ENCODE data around the gene TBL2. TPM values are rescaled to one million over a fixed set of nuclear protein-coding genes. Genes with fewer than 3 reads are reported as not detected.

Gene TBL2
- total RNA-seq, 4 donors from 2014 or later: 50.4 to 89.9 (median 73.3) TPM

- H3K27me3 ChIP-seq: no peaks in the 10 kb centered on the region
- intact Hi-C loops (cut with DNase I): no loop called here
- peak; percentile 99 for DNase-seq
- TF ChIP-seq POLR2A (IDR thresholded peaks at IDR 0.05) (peak in 1 of 2 donors; percentile 84), CTCF (IDR thresholded peaks at IDR 0.05) (peak in 3 of 6 experiments; percentile 12 to 19 (median 13))
- WGBS, 2 donors: 0 to 1% methylated on average over 27 to 59 of the region's 71 CpGs
- H3K9me3 ChIP-seq: no peaks in the 10 kb centered on the region
- peaks cover 29 to 30% of the 10 kb centered on the region in 2 donors for H3K4me1 ChIP-seq
- H3K36me3 ChIP-seq: no peaks in the 10 kb centered on the region
- H3K27ac ChIP-seq: peak within 1 kb of the TSS; percentile 85 to 96 (median 92)
- H3K4me3 ChIP-seq (replicated peaks in 1 of 3): peak within 1 kb of the TSS; percentile 48 to 91 (median 84)
Observed at GRCh38 chr7:73522105-73522872, 56.1 kb downstream of the TBL2 start, which contains the start of gene BAZ1B. BAZ1B (minus strand) TSS chr7:73522293; CDS start chr7:73521933, 360 bp downstream.

- peak overlapping the region; percentile 48 to 91 (median 84) for H3K4me3 ChIP-seq (replicated peaks in 1 of 3)
- peaks cover 32 to 34% of the 10 kb centered on the region in 2 donors for H3K4me1 ChIP-seq
- intact Hi-C loops (cut with DNase I): no loop called here
Observed at GRCh38 chr7:73521636-73522104, 56.7 kb downstream of the TBL2 start.

GRCh38 chr7:73520673-73521635 is 57.4 kb downstream of the TBL2 start:
- DNase-seq: peak; percentile 5
- Histone ChIP-seq H3K9me3 (no peaks in the 10 kb centered on the region), H3K27ac (peak overlapping the region; percentile 85 to 96 (median 92)), H3K4me3 (replicated peaks in 1 of 3) (peak overlapping the region; percentile 48 to 91 (median 84)), H3K27me3 (no peaks in the 10 kb centered on the region), H3K36me3 (peaks cover under 1 to 9% of the 10 kb centered on the region in 2 donors), H3K4me1 (peaks cover 32 to 34% of the 10 kb centered on the region in 2 donors)
- 3% methylated on average over 28 to 34 of the region's 36 CpGs for WGBS, 2 donors
- intact Hi-C loops (cut with DNase I): no loop called here
- TF ChIP-seq POLR2A (IDR thresholded peaks at IDR 0.05) (no peak), CTCF (IDR thresholded peaks at IDR 0.05) (no peak)

More at GRCh38 chr7:73521636-73522104, 56.7 kb downstream of the TBL2 start:
- H3K27ac ChIP-seq: peak overlapping the region; percentile 85 to 96 (median 92)
- no peaks in the 10 kb centered on the region for H3K27me3 ChIP-seq
- DNase-seq: peak; percentile 62 to 65
- peaks cover 0 to 4% of the 10 kb centered on the region in 2 donors for H3K36me3 ChIP-seq
- WGBS, 2 donors: 0% methylated on average over 1 of the region's 62 CpGs; no CpG with 5 or more reads in 1 of the 2 donors
- no peak for TF ChIP-seq POLR2A (IDR thresholded peaks at IDR 0.05)
- no peak for TF ChIP-seq CTCF (IDR thresholded peaks at IDR 0.05)
- H3K9me3 ChIP-seq: no peaks in the 10 kb centered on the region

GRCh38 chr7:73519867-73520672 is 58.3 kb downstream of the TBL2 start:
- Histone ChIP-seq H3K4me3 (replicated peaks in 1 of 3) (peak overlapping the region in 2 of 3 donors; percentile 9 to 84), H3K9me3 (no peaks in the 10 kb centered on the region), H3K27me3 (no peaks in the 10 kb centered on the region), H3K4me1 (peaks cover 32 to 34% of the 10 kb centered on the region in 2 donors), H3K36me3 (peaks cover 5 to 16% of the 10 kb centered on the region in 2 donors), H3K27ac (peak overlapping the region in 2 of 3 donors; percentile 13 to 96)
- TF ChIP-seq POLR2A (IDR thresholded peaks at IDR 0.05) (no peak), CTCF (IDR thresholded peaks at IDR 0.05) (no peak)
- WGBS, 2 donors: 68 to 69% methylated on average over 18 of the region's 18 CpGs
- intact Hi-C loops (cut with DNase I): no loop called here
- DNase-seq: peak in 1 of 2 donors; percentile 11
